ENCODE measurements around the gene HSPB3.
"Not testable (repeated sequence)": the region's sequence is repeated elsewhere in the genome, so short reads cannot be mapped to it uniquely, and the experiment has no call there.

The HSPB3 gene

GRCh38 chr5:54455413-54456157 is at the start of gene HSPB3:
Gene HSPB3, plus strand, starts transcription at chr5:54455699. Its CDS starts 91 bp downstream, at chr5:54455790.
- no peak for DNase-seq

GRCh38 chr5:54411176-54411575 is 44.3 kb upstream of the HSPB3 start:
- DNase-seq, result no peak

- no peak for DNase-seq
Measured at GRCh38 chr5:54412913-54413312, 42.6 kb upstream of the HSPB3 start.

- DNase-seq, result no peak
Measured at GRCh38 chr5:54415147-54415546, 40.4 kb upstream of the HSPB3 start.

- DNase-seq, result no peak
Measured at GRCh38 chr5:54415896-54416601, 39.5 kb upstream of the HSPB3 start.

DNA sequence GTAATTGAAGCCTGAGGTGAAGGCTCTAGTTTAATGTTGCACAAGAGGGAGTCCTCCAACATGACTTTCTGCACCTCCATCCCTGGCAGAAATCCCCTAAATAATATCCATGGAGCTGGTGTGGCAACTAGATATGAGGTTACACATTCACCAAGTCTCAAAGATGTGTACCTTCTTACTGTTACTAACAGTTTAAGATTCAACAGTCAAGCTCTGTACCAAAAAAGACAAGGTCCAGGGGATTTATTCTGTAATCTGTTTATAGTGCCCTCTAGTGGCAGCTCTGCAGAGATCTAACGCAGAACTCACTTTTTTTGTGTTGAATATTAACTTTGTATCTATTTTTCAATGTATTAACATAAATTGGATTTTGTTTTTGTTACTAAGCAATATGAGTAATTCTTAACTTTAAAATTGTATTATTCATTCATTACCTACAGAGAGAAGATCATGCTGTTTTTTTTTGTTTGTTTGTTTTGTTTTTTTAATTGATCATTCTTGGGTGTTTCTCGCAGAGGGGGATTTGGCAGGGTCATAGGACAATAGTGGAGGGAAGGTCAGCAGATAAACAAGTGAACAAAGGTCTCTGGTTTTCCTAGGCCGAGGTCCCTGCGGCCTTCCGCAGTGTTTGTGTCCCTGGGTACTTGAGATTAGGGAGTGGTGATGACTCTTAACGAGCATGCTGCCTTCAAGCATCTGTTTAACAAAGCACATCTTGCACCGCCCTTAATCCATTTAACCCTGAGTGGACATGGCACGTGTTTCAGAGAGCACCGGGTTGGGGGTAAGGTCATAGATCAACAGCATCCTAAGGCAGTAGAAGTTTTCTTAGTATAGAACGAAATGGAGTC is 35.7 kb upstream of the HSPB3 start:
- DNase-seq, result peak in 1 of 2 experiments; percentile 71

DNA sequence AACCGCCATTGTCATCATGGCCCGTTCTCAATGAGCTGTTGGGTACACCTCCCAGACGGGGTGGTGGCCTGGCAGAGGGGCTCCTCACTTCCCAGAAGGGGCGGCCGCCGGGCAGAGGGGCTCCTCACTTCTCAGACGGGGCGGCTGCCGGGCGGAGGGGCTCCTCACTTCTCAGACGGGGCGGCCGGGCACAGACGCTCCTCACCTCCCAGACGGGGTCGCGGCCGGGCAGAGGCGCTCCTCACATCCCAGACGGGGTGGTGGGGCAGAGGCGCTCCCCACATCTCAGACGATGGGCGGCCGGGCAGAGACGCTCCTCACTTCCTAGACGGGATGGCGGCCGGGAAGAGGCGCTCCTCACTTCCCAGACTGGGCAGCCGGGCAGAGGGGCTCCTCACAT is 35.0 kb upstream of the HSPB3 start:
- DNase-seq, result not testable (repeated sequence)

GRCh38 chr5:54421976-54422375 is 33.5 kb upstream of the HSPB3 start:
- no peak for DNase-seq

GRCh38 chr5:54425258-54425657 is 30.2 kb upstream of the HSPB3 start:
- DNase-seq, result no peak

DNA sequence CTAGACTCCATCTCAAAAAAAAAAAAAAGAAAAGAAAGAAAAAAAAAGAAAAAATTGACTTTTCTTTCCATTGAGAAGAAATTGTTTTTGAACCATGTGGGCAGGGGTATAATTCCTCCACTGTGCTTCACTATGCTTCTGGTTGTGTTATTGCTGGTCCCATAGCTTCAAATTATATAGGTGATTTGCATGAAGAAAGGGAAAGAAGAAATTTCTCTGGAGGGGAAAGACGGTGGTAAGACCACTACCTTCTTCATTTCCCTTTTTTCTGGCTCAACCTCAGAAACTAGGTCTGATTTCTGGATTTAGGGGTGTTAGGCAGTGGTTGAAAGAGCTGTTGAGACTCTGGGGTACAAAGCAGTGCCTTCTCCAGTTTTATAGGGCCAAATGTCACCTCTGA is 29.3 kb upstream of the HSPB3 start:
- DNase-seq, result no peak

- DNase-seq, result not testable (repeated sequence)
Measured at GRCh38 chr5:54434650-54435049, 20.8 kb upstream of the HSPB3 start.

DNA sequence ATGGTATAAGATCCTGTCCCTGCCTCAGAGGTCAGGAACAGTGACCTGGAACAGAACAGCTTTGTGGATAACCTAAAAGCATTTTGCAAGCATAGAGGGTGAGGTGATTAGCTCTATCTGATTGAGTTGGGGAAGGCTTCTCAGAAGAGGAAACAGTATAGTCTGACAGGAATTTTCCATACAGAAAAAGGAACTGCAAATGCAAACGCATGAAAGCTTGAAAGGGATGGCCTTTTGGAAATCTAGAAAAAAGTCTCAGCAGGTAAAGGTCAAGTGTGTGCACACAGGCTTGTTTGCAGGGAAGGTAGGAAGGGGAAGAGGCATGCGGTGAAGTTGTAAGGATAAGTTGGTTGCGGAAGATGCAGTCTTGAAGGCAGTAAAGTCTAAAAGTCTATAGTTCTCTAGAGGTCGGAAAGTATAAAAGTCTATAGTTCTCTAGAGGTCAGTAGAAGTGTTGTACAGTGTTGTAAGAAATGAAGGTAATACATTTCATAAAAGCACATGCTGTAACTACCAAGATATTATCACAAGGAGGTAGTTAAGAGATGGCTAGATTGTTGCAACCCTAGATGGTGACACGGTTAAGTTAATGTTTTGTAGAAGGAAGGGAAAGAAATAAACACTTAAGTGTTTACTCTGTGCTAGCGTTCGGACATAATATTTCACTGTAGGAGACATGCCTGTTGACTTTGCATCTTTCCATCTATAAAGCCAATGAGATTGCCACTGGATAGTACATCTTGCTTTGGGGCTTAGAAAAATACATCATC is 16.7 kb upstream of the HSPB3 start:
- DNase-seq, result no peak

DNA sequence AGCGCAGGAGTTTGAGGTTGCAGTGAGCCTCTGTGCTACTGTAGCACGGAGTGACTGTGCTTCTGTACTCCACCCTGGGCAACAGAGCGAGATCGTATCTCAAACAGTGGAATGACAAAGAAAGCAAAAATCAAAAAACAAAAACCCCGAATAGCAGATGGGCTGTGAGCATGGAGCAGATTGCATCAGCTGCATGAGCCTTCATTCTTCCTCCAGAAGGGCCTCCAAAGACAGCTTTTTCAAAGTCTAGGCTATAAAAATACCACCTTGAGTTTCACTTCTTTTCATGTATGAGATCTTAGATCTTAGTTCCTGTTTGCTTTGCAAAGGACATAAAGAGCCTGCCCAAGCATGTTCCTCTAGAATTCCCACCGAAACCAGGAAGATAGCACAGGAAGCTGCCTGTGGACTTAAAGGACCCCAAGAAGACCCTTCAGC is 15.0 kb upstream of the HSPB3 start:
- DNase-seq, result no peak

GRCh38 chr5:54442271-54442670 is 13.2 kb upstream of the HSPB3 start:
- DNase-seq, result no peak

- DNase-seq, result peak in 1 of 2 experiments; percentile 23
Measured at GRCh38 chr5:54443270-54443669, 12.2 kb upstream of the HSPB3 start.

GRCh38 chr5:54445691-54446378 is 9.7 kb upstream of the HSPB3 start:
- no peak for DNase-seq

DNA sequence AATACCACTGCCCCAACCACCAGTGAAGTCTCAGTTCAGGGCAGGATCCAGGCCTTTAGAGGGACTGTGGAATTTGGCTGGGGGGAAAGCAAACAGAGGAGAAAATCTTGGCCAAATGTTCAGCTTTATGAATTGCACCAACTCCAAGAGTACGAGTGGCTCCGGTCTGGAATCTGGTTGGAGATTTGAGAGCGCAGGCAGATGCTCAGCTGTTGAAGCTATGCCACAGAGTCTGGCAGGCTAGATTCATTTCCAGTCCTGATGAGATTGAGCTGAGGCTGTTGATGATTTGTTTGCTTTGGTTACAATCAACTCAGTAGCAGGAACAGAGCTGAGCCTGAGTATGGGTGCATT is 9.1 kb upstream of the HSPB3 start:
- no peak for DNase-seq

- DNase-seq, result no peak
Measured at GRCh38 chr5:54449923-54450322, 5.6 kb upstream of the HSPB3 start.

DNA sequence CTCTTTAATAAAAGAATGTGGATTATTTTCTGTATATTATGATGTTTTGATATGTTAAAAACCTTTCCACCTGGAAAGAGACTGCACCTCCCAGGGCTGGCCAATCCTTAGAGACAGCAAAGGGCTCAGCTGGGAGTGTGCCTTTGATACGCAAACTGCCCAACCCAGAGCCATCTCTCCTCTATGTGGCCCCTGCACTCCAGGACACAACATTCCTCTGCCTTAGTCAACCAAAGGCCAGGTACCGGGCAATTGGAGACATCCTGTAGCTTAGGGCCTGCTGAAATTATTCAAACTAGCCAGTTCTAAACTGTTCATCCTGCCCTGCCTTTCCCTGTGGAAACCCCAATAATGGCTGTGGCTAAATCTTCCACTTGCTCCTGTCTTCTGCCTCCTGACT is 5.0 kb upstream of the HSPB3 start:
- no peak for DNase-seq

DNA sequence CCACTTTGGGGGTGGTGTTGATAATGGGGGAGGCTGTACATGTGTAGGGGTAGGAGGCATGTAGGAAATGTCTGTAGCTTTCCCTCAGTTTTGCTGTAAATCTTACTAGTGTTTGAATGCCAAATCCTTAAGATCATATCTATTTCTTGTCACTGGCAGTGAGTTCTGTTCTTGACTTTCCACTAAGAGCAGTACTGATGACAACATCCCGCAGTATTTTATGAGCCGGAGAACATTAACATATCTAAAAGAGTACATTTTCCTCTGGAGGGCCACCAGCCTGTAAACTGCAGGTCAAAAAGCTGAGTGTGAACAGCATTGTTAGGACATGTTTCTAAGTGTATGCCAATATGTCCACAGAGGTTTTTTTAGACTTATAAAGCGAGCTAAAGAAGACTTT is 2.5 kb upstream of the HSPB3 start:
- no peak for DNase-seq

DNA sequence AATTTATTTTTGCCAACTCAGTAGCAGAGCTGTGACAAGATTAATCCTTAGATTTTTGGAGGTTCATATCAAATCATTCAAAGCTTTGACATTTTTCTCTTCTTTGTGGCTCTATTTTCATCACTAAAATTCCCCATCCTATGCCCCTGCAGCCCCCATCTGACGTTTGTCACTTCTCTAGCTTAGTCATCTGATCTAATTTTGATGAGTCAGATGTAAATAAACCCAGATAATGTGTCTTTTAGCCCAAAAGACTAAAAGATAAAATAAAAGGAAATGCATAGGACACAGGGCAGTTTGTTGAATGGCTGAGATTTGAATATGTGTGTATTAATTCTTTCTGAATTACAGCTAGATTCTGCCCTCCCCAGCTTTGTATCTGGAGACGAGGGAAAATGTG is 897 bp upstream of the HSPB3 start:
- no peak for DNase-seq
